H1 (cell line): ENCODE results near the gene OPCML. TPM values are rescaled to one million over a fixed set of nuclear protein-coding genes. Genes with fewer than 3 reads are reported as not detected.

Experiments
- CTCF ChIA-PET: fragments of 300-600 bp; sonication (Branson Sonifier 250); formaldehyde crosslinking; loops from one replicate; lab custom pipeline; 2021; ENCODE audit not compliant: partially characterized antibody; lab: Charles Lee
- POLR2A ChIA-PET: fragments of 300-600 bp; sonication (Branson Sonifier 250); formaldehyde crosslinking; loops from one replicate; lab custom pipeline; 2021; ENCODE audit warnings: inconsistent platforms; ENCODE audit not compliant: partially characterized antibody; lab: Charles Lee
- DNase-seq, 2 experiments: peaks; one replicate each; pipeline versions ENCODE4 v3.0.0 to v3.0.0-alpha.2; 2010 to 2022; ENCODE audit warnings: low spot score in 2 of 2, low read depth in 1 of 2, mixed read lengths in 1 of 2
- FAIRE-seq: peaks from 2 replicates; lab custom pipeline; 2011; peaks lifted over from hg19 to GRCh38; lab: Jason Lieb, UNC
- H2AFZ ChIP-seq: 2 replicates; pipeline ENCODE4 v1.8.1; 2012; ENCODE audit warnings: low read length, inconsistent platforms
- H2AK5ac ChIP-seq: 2 replicates; pipeline ENCODE4 v1.6.1; 2013; ENCODE audit warnings: low read depth, low read length
- H2BK120ac ChIP-seq: replicated peaks from 2 replicates; pipeline ENCODE3; 2013; ENCODE audit warnings: low read depth, low read length, inconsistent platforms
- H2BK12ac ChIP-seq: 2 replicates; pipeline ENCODE4 v1.6.1; 2013; ENCODE audit warnings: low read depth, low read length
- H2BK15ac ChIP-seq: 2 replicates; pipeline ENCODE4 v1.6.1; 2013; ENCODE audit warnings: low read length
- H2BK20ac ChIP-seq: 2 replicates; pipeline ENCODE4 v1.6.1; 2013; ENCODE audit warnings: low read length
- H2BK5ac ChIP-seq: 2 replicates; pipeline ENCODE4 v1.6.1; 2013; ENCODE audit warnings: low read depth, low read length
- H3K14ac ChIP-seq: 2 replicates; pipeline ENCODE4 v1.6.1; 2013; ENCODE audit warnings: inconsistent platforms; ENCODE audit not compliant: insufficient read length
- H3K18ac ChIP-seq: 2 replicates; pipeline ENCODE4 v1.6.1; 2013; ENCODE audit warnings: low read length; ENCODE audit errors: extremely low read depth
- H3K23ac ChIP-seq: 2 replicates; pipeline ENCODE4 v1.6.1; 2013; ENCODE audit warnings: inconsistent platforms; ENCODE audit not compliant: insufficient read length
- H3K23me2 ChIP-seq: 2 replicates; pipeline ENCODE4 v1.6.1; 2013; ENCODE audit warnings: low read depth, low read length
- H3K27ac ChIP-seq: 2 replicates; pipeline ENCODE4 v1.6.1; 2011; ENCODE audit warnings: low read depth, low read length, inconsistent platforms
- H3K27me3 ChIP-seq, 4 experiments: replicated peaks in 1 of 4; 1 replicate in 1 of 4; 2 replicates in 3 of 4; pipeline versions ENCODE4 v1.6.1 to v1.8.1; 2011 to 2013; ENCODE audit warnings: low read length in 3 of 4, mild to moderate bottlenecking in 3 of 4, inconsistent platforms in 2 of 4, mixed read lengths in 2 of 4, moderate library complexity in 1 of 4; ENCODE audit not compliant: control insufficient read depth in 3 of 4, insufficient read depth in 3 of 4; ENCODE audit errors: extremely low read depth in 1 of 4
- H3K36me3 ChIP-seq, 4 experiments: 2 replicates each; pipeline versions ENCODE4 v1.6.1 to v1.8.1; 2011 to 2013; ENCODE audit warnings: mild to moderate bottlenecking in 4 of 4, low read length in 3 of 4, moderate library complexity in 2 of 4, control low read depth in 1 of 4, inconsistent platforms in 1 of 4; ENCODE audit not compliant: insufficient read depth in 4 of 4, control insufficient read depth in 2 of 4
- H3K4ac ChIP-seq: replicated peaks from 2 replicates; pipeline ENCODE3; 2013; ENCODE audit warnings: low read length, low read depth, mixed read lengths, inconsistent platforms; ENCODE audit not compliant: insufficient read length
- H3K4me1 ChIP-seq, 4 experiments: replicated peaks in 1 of 4; 1 replicate in 1 of 4; 2 replicates in 3 of 4; pipeline versions ENCODE4 v1.6.1 to v1.8.1; 2011 to 2013; ENCODE audit warnings: low read length in 3 of 4, inconsistent platforms in 2 of 4, mixed read lengths in 1 of 4; ENCODE audit not compliant: insufficient read depth in 4 of 4, control insufficient read depth in 3 of 4
- H3K4me2 ChIP-seq, 2 experiments: 2 replicates each; pipeline versions ENCODE4 v1.6.1 to v1.8.1; 2011 to 2013; ENCODE audit warnings: low read depth in 2 of 2, low read length in 2 of 2, control low read depth in 1 of 2, inconsistent platforms in 1 of 2, mild to moderate bottlenecking in 1 of 2; ENCODE audit not compliant: insufficient read depth in 1 of 2
- H3K4me3 ChIP-seq, 4 experiments: fragments of 200-600, 300-600 bp in 1 of 4; sonication (generic), shearing (Covaris generic), sonication (Bioruptor Twin) in 1 of 4; 2 replicates each; pipeline versions ENCODE4 v1.5.1 to v1.8.1; 2011 to 2016; ENCODE audit warnings: low read length in 4 of 4, low read depth in 3 of 4, control low read depth in 2 of 4, inconsistent platforms in 2 of 4, mild to moderate bottlenecking in 2 of 4, mixed read lengths in 1 of 4, moderate library complexity in 1 of 4; ENCODE audit not compliant: insufficient read depth in 2 of 4; ENCODE audit errors: extremely low read depth in 1 of 4
- H3K56ac ChIP-seq: replicated peaks from 2 replicates; pipeline ENCODE3; 2013; ENCODE audit warnings: low read depth, mild to moderate bottlenecking, mixed read lengths, low read length, inconsistent platforms; ENCODE audit not compliant: insufficient read length
- H3K79me1 ChIP-seq: 2 replicates; pipeline ENCODE4 v1.6.1; 2013; ENCODE audit warnings: low read depth, low read length, control low read depth
- H3K79me2 ChIP-seq, 2 experiments: 2 replicates each; pipeline versions ENCODE4 v1.6.1 to v1.8.1; 2012 to 2013; ENCODE audit warnings: low read length in 2 of 2, mild to moderate bottlenecking in 2 of 2, inconsistent platforms in 1 of 2; ENCODE audit not compliant: insufficient read depth in 2 of 2, control insufficient read depth in 1 of 2
- H3K9ac ChIP-seq, 4 experiments: replicated peaks in 1 of 4; 1 replicate in 1 of 4; 2 replicates in 3 of 4; pipeline versions ENCODE4 v1.6.1 to v1.8.1; 2011 to 2013; ENCODE audit warnings: low read depth in 3 of 4, low read length in 3 of 4, control low read depth in 2 of 4, mild to moderate bottlenecking in 2 of 4, moderate library complexity in 2 of 4, inconsistent platforms in 1 of 4; ENCODE audit errors: extremely low read depth in 1 of 4
- H3K9me3 ChIP-seq, 2 experiments: 2 replicates each; pipeline versions ENCODE4 v1.6.1 to v1.8.1; 2012 to 2013; ENCODE audit warnings: mild to moderate bottlenecking in 2 of 2, moderate library complexity in 2 of 2, control low read depth in 1 of 2, inconsistent platforms in 1 of 2, low read depth in 1 of 2, low read length in 1 of 2, mixed read lengths in 1 of 2; ENCODE audit not compliant: insufficient read depth in 2 of 2
- H4K20me1 ChIP-seq, 2 experiments: replicated peaks in 1 of 2; 2 replicates each; pipeline versions ENCODE3 to v1.8.1; 2011 to 2013; ENCODE audit warnings: inconsistent platforms in 2 of 2, low read length in 2 of 2, mild to moderate bottlenecking in 1 of 2; ENCODE audit not compliant: insufficient read depth in 2 of 2, control insufficient read depth in 1 of 2
- H4K5ac ChIP-seq: 2 replicates; pipeline ENCODE4 v1.6.1; 2013; ENCODE audit warnings: low read length, low read depth, mixed read lengths, inconsistent platforms; ENCODE audit not compliant: insufficient read length
- H4K8ac ChIP-seq: 2 replicates; pipeline ENCODE4 v1.8.0; 2013; ENCODE audit warnings: mild to moderate bottlenecking, moderate library complexity, low read length, inconsistent platforms; ENCODE audit not compliant: insufficient read depth; ENCODE audit errors: extremely low read depth
- H4K91ac ChIP-seq: replicated peaks from 2 replicates; pipeline ENCODE3; 2013; ENCODE audit warnings: low read length, mixed read lengths, inconsistent platforms; ENCODE audit not compliant: insufficient read length
- CHD1 ChIP-seq: IDR thresholded peaks from 2 replicates; pipeline ENCODE4 v1.6.1; 2012; ENCODE audit warnings: low read depth, low read length, improper control_type of control experiment
- CTBP2 ChIP-seq: IDR thresholded peaks from 2 replicates; pipeline ENCODE4 v1.7.0; 2011; ENCODE audit warnings: borderline replicate concordance, mild to moderate bottlenecking, moderate library complexity, mixed read lengths, low read length; ENCODE audit not compliant: insufficient read depth, insufficient read length
- CTCF ChIP-seq, 3 experiments: IDR thresholded peaks; 1 replicate in 2 of 3; 2 replicates in 1 of 3; pipeline versions ENCODE4 v1.5.1 to v1.6.1; 2011; ENCODE audit warnings: low read length in 3 of 3, mild to moderate bottlenecking in 3 of 3, inconsistent platforms in 2 of 3, low read depth in 1 of 3, moderate library complexity in 1 of 3; ENCODE audit not compliant: insufficient read depth in 1 of 3; ENCODE audit errors: control extremely low read depth in 1 of 3
- EZH2 ChIP-seq: fragments of 200-600 bp; sonication (generic); IDR thresholded peaks from 2 replicates; pipeline ENCODE4 v1.7.1; 2012; ENCODE audit warnings: low read depth, mild to moderate bottlenecking, moderate library complexity, low read length, inconsistent platforms; ENCODE audit not compliant: severe bottlenecking
- MAFK ChIP-seq: IDR thresholded peaks from 2 replicates; pipeline ENCODE4 v1.6.1; 2012; ENCODE audit warnings: low read depth, mild to moderate bottlenecking, improper control_type of control experiment, low read length
- SIRT6 ChIP-seq: IDR thresholded peaks from one replicate; pipeline ENCODE4 v1.7.1; 2012; ENCODE audit warnings: low read length, inconsistent platforms
- SIX5 ChIP-seq: IDR thresholded peaks from 2 replicates; pipeline ENCODE4 v1.6.1; 2011; ENCODE audit warnings: mild to moderate bottlenecking, low read depth, low read length
- SRF ChIP-seq: IDR thresholded peaks from 2 replicates; pipeline ENCODE4 v1.6.1; 2011; ENCODE audit warnings: mild to moderate bottlenecking, low read depth, low read length, moderate library complexity
- WGBS, 2 experiments: shearing (Covaris generic) in 1 of 2; methylation state at CpG; one replicate each; pipeline versions ENCODE4 v1.1.6 to v1.1.7; 2013 to 2015; ENCODE audit warnings: low lambda C conversion rate in 2 of 2, mixed read lengths in 2 of 2, inconsistent platforms in 1 of 2, low coverage in 1 of 2, missing lambda C conversion rate in 1 of 2; ENCODE audit not compliant: insufficient replicate concordance in 2 of 2, insufficient coverage in 1 of 2, insufficient read length in 1 of 2; ENCODE audit errors: extremely low coverage in 1 of 2, missing lambda C conversion rate in 1 of 2; 5-methylcytosine and 5-hydroxymethylcytosine counted together
- polyA plus RNA-seq, 7 experiments: library from polyadenylated mRNA; depleted of rRNA in 3 of 7; stranded (reverse) in 5 of 7; unstranded in 2 of 7; fragments of >200 nt in 5 of 7; fragments of 200-250 nt in 2 of 7; gene quantifications; 1 replicate in 5 of 7; 2 replicates in 1 of 7; 4 replicates in 1 of 7; pipeline versions ENCODE4 v1.2.1 to v1.2.3, GENCODE V29; 2011 to 2013; ENCODE audit warnings: missing spikeins in 2 of 7, mixed read lengths in 2 of 7
- total RNA-seq: library from RNA; stranded (reverse); fragmentation: NEBNext Ultra II Directional; extraction: Animal tissue kit (Norgen Biotek cat#: 25700); gene quantifications from 2 replicates; pipeline ENCODE4 v1.2.1, GENCODE V29; 2021
- TF ChIP-seq, protein P1 (sequence below): IDR thresholded peaks from 2 replicates; pipeline ENCODE4 v1.6.1; 2011; ENCODE audit warnings: low read length, improper control_type of control experiment
- TF ChIP-seq, protein P2 (sequence below): IDR thresholded peaks from 2 replicates; pipeline ENCODE4 v1.6.1; 2012; ENCODE audit warnings: inconsistent platforms

Gene OPCML
- total and polyA plus RNA-seq, 2 of the 8 experiments (the other 6 are each of a cell fraction or from before 2014, with no cell fraction given): 2.3 to 3.1 TPM

GRCh38 chr11:133162227-133162626 lies 370.1 kb downstream of the OPCML start:
- H2BK20ac ChIP-seq: no peak overlapping the region
- H3K4me3 ChIP-seq: no peak overlapping the region
- no peak overlapping the region for H2AFZ ChIP-seq
- no peak overlapping the region for H3K27ac ChIP-seq
- no peak overlapping the region for H3K14ac ChIP-seq
- no peak overlapping the region for H3K23ac ChIP-seq
- H3K4me1 ChIP-seq: peaks cover 2 to 5% (median 4%) of the 10 kb centered on the region in 4 experiments; a peak in 5 of 7 replicates
- H3K9ac ChIP-seq: no peak overlapping the region
- H2BK12ac ChIP-seq: no peak overlapping the region
- no peak overlapping the region for H2BK15ac ChIP-seq
- no peak for FAIRE-seq
- H3K56ac ChIP-seq: no peak overlapping the region
- POLR2A ChIA-PET: no interaction called here
- H2BK5ac ChIP-seq: no peak overlapping the region
- no peak overlapping the region for H2BK120ac ChIP-seq
- no peaks in the 10 kb centered on the region for H3K79me2 ChIP-seq
- no peak overlapping the region for H3K18ac ChIP-seq
- no peak overlapping the region for H4K91ac ChIP-seq
- H4K8ac ChIP-seq: no peak overlapping the region
- CTCF ChIA-PET: interaction anchor here (0.9 to 6.6 kb wide), 12 partner anchors 11 to 355 kb away, joined by 3 to 56 read pairs (median 3); no protein-coding TSS in a partner anchor
- no peaks in the 10 kb centered on the region for H4K20me1 ChIP-seq
- H3K4ac ChIP-seq: no peak overlapping the region
- H3K9me3 ChIP-seq: no peaks in the 10 kb centered on the region
- WGBS, 2 experiments: 92% methylated on average over 12 of the region's 12 CpGs; no CpG with 5 or more reads in 1 of the 2 experiments
- H3K23me2 ChIP-seq: no peaks in the 10 kb centered on the region; the same call in 1 of the 2 replicates
- no peak overlapping the region for H4K5ac ChIP-seq
- no peak overlapping the region for H3K4me2 ChIP-seq
- H3K79me1 ChIP-seq: no peaks in the 10 kb centered on the region; the same call in 1 of the 2 replicates
- no peak overlapping the region for H2AK5ac ChIP-seq
- no peak for DNase-seq
- no peaks in the 10 kb centered on the region for H3K36me3 ChIP-seq
- H3K27me3 ChIP-seq: no peaks in the 10 kb centered on the region
- no peak for TF ChIP-seq MAFK
- no peak for TF ChIP-seq SIX5
- TF ChIP-seq SRF: no peak
- TF ChIP-seq SIRT6: no peak
- TF ChIP-seq, protein P1, sequence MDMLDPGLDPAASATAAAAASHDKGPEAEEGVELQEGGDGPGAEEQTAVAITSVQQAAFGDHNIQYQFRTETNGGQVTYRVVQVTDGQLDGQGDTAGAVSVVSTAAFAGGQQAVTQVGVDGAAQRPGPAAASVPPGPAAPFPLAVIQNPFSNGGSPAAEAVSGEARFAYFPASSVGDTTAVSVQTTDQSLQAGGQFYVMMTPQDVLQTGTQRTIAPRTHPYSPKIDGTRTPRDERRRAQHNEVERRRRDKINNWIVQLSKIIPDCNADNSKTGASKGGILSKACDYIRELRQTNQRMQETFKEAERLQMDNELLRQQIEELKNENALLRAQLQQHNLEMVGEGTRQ: no peak
- TF ChIP-seq, protein P2, sequence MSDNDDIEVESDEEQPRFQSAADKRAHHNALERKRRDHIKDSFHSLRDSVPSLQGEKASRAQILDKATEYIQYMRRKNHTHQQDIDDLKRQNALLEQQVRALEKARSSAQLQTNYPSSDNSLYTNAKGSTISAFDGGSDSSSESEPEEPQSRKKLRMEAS: no peak
- TF ChIP-seq CTBP2: no peak
- no peak for TF ChIP-seq EZH2
- TF ChIP-seq CHD1: no peak
- TF ChIP-seq CTCF (IDR thresholded peaks at IDR 0.05; ENCODE audit: control extremely low read depth in 1 of 3, insufficient read depth in 1 of 3, low read depth in 1 of 3, low read length in 3 of 3): no peak
